Osteoblast (primary cell): Measurements from ENCODE around the gene AOAH. TPM values are rescaled to one million over a fixed set of nuclear protein-coding genes. Genes with fewer than 3 reads are reported as not detected.

Experiments used
- DNase-seq: peaks from one replicate; pipeline ENCODE4 v3.0.0; 2011; ENCODE audit warnings: low spot score, mixed read lengths; ENCODE audit not compliant: insufficient read length; ENCODE audit errors: missing footprints
- H2AFZ ChIP-seq: 2 replicates; pipeline ENCODE4 v1.6.0; 2011; ENCODE audit warnings: mild to moderate bottlenecking, low read length
- H3K27ac ChIP-seq: 2 replicates; pipeline ENCODE4 v1.5.1; 2011; ENCODE audit warnings: mild to moderate bottlenecking, low read depth, low read length, moderate library complexity
- H3K27me3 ChIP-seq: 2 replicates; pipeline ENCODE4 v1.6.0; 2012; ENCODE audit warnings: mild to moderate bottlenecking, control low read depth, inconsistent platforms, low read length, moderate library complexity; ENCODE audit not compliant: insufficient read depth
- H3K36me3 ChIP-seq: 2 replicates; pipeline ENCODE4 v1.5.1; 2011; ENCODE audit warnings: mild to moderate bottlenecking, low read length, control low read depth, moderate library complexity; ENCODE audit not compliant: insufficient read depth
- H3K4me1 ChIP-seq: 2 replicates; pipeline ENCODE4 v1.5.1; 2011; ENCODE audit warnings: mild to moderate bottlenecking, low read length, control low read depth, moderate library complexity; ENCODE audit not compliant: insufficient read depth
- H3K4me2 ChIP-seq: 2 replicates; pipeline ENCODE4 v1.6.0; 2011; ENCODE audit warnings: mild to moderate bottlenecking, low read length; ENCODE audit not compliant: insufficient read depth
- H3K4me3 ChIP-seq: fragments of 200-600 bp; sonication (generic); 3 replicates; pipeline ENCODE4 v1.5.1; 2012; ENCODE audit warnings: mild to moderate bottlenecking, low read length, inconsistent platforms; ENCODE audit not compliant: insufficient read depth
- H3K79me2 ChIP-seq: 2 replicates; pipeline ENCODE4 v1.6.0; 2012; ENCODE audit warnings: mild to moderate bottlenecking, low read length, control low read depth, inconsistent platforms; ENCODE audit not compliant: insufficient read depth
- H3K9me3 ChIP-seq: 2 replicates; pipeline ENCODE4 v1.5.1; 2011; ENCODE audit warnings: low read depth, low read length, control low read depth
- H4K20me1 ChIP-seq: 2 replicates; pipeline ENCODE4 v1.6.0; 2012; ENCODE audit warnings: mild to moderate bottlenecking, low read length, control low read depth; ENCODE audit not compliant: insufficient read depth
- total RNA-seq: library from RNA; depleted of rRNA; stranded (reverse); fragments of >200 nt; gene quantifications from 2 replicates; pipeline ENCODE4 v1.2.3, GENCODE V29; 2012
- TF ChIP-seq, protein P1 (sequence below): IDR thresholded peaks from 2 replicates; pipeline ENCODE4 v1.5.1; 2011; ENCODE audit warnings: mild to moderate bottlenecking, low read depth, low read length, moderate library complexity; ENCODE audit errors: extremely low read depth

The AOAH gene
- total RNA-seq, 1 donor = under 0.01 TPM

DNA sequence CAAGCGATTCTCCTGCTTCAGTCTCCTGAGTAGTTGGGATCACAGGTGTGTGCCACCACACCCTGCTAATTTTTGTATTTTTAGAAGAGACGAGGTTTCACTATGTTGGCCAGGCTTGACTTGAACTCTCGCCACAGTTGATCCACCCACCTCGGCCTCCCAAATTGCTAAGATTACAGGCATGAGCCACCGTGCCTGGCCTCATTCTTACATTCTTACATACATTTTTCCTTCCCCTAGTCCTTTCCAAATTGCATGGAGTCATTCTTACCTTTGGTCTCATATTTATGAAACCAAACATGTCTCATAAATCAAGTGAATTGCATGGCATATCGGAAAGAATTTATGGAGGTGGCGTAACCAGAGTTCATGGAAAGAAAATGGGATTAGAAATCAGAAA, 186.2 kb downstream of the AOAH start:
- Histone ChIP-seq H3K27me3 (no peaks in the 10 kb centered on the region), H4K20me1 (no peaks in the 10 kb centered on the region), H3K4me3 (no peak overlapping the region), H3K9me3 (no peaks in the 10 kb centered on the region), H2AFZ (no peak overlapping the region), H3K27ac (no peak overlapping the region), H3K4me2 (no peak overlapping the region), H3K79me2 (no peaks in the 10 kb centered on the region), H3K4me1 (no peaks in the 10 kb centered on the region), H3K36me3 (no peaks in the 10 kb centered on the region)
- DNase-seq = no peak
- TF ChIP-seq, protein P1, sequence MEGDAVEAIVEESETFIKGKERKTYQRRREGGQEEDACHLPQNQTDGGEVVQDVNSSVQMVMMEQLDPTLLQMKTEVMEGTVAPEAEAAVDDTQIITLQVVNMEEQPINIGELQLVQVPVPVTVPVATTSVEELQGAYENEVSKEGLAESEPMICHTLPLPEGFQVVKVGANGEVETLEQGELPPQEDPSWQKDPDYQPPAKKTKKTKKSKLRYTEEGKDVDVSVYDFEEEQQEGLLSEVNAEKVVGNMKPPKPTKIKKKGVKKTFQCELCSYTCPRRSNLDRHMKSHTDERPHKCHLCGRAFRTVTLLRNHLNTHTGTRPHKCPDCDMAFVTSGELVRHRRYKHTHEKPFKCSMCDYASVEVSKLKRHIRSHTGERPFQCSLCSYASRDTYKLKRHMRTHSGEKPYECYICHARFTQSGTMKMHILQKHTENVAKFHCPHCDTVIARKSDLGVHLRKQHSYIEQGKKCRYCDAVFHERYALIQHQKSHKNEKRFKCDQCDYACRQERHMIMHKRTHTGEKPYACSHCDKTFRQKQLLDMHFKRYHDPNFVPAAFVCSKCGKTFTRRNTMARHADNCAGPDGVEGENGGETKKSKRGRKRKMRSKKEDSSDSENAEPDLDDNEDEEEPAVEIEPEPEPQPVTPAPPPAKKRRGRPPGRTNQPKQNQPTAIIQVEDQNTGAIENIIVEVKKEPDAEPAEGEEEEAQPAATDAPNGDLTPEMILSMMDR = no peak

DNA sequence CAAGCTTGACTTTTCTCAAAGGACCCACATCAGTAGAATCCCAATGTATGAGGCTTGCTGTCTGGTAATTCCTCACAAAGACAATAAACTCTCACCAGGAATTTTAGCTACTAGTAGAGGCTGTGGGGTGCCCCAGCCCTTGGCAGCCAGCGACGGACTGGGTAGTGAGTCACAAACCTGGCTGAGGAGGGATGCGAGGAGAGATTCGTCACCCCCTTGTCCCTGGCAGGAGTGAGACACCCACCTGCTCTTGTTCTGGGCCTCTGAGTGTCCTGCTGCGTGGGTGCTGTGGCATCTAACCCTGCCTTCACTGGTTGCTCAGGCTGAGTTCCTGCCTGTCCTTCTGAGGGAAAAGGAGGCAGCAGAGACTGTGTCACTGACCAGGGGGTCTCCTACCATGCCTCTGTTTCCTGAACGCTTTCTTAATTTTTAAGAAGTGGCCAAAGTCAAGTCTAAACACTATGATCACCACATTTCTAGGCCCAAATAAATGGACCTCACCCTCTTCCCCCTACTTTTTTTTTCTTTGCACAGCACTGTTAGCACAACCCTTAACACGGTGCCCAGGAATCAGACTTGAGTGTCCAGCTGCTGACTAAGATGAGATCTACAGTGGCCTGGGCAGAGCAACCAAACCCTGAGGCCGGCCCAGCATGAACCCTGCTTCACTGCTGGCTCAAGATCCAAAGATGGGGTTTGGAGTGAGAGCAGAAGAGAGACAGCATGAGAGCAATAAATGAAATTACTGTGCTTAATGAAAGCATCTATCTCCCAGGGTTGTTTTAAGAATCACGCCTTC, 188.2 kb downstream of the AOAH start:
- no peak overlapping the region for H3K4me3 ChIP-seq

DNA sequence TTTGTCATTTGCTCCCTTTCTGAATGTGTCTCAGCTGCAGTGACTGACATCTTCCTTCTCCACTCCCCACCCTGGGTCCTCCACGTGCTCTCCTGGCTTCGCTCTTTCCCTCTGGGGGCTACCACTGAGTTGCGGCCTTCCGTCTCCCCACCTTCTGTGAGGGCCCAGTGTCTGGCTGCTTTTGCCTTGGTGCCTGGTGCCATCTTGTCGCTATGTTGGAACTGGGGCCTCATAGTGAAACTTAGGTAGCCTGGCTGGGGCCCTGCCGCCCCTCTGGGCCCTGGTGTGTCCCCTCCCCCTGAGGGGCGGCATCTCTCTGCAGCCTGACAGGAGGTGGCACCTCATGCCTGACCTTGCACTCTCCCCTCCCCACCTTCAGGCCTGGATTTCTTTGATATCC, 190.6 kb downstream of the AOAH start:
- Histone ChIP-seq H3K9me3 (no peaks in the 10 kb centered on the region), H3K27ac (no peak overlapping the region), H4K20me1 (no peaks in the 10 kb centered on the region), H2AFZ (no peak overlapping the region), H3K4me2 (no peak overlapping the region), H3K79me2 (no peaks in the 10 kb centered on the region), H3K4me1 (no peaks in the 10 kb centered on the region), H3K36me3 (no peaks in the 10 kb centered on the region), H3K4me3 (no peak overlapping the region), H3K27me3 (no peaks in the 10 kb centered on the region)
- TF ChIP-seq, protein P1 = no peak
- DNase-seq = no peak

More for the DNA sequence above, 188.2 kb downstream of the AOAH start:
- Histone ChIP-seq H3K4me1 (no peaks in the 10 kb centered on the region), H3K79me2 (no peaks in the 10 kb centered on the region), H4K20me1 (no peaks in the 10 kb centered on the region), H3K27ac (no peak overlapping the region), H2AFZ (no peak overlapping the region), H3K27me3 (no peaks in the 10 kb centered on the region), H3K4me2 (no peak overlapping the region), H3K9me3 (no peaks in the 10 kb centered on the region), H3K36me3 (no peaks in the 10 kb centered on the region)
- TF ChIP-seq, protein P1 = no peak
- DNase-seq = no peak

DNA sequence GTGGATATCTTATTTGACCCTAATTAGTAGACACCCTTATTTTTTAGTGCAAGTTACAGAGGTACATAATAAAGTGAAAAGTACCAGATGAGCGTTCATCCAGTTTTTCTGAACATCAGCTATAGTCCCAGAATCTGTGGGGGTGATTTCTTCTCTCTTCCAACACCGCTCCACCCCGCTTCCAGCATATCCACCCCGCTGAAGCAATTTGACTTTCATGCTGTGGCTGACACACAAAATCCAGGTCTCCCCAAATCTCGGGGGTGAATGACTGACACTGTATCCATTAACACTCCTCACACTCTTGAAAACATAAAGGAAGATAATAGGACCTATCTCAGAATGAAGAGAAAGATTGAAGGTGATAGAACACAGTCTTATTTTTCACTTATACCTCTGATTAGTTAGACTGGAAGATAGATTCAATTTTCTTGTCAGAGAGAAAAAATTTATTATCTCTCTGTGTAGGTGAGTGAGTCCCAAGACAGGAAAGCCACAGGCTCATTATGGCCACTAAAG, 191.3 kb downstream of the AOAH start:
- no peak overlapping the region for H3K27ac ChIP-seq
- no peaks in the 10 kb centered on the region for H3K36me3 ChIP-seq
- H3K9me3 ChIP-seq = no peaks in the 10 kb centered on the region
- H4K20me1 ChIP-seq = no peaks in the 10 kb centered on the region
- no peak overlapping the region for H2AFZ ChIP-seq
- no peak for DNase-seq
- H3K4me1 ChIP-seq = no peaks in the 10 kb centered on the region
- no peaks in the 10 kb centered on the region for H3K79me2 ChIP-seq
- no peak overlapping the region for H3K4me2 ChIP-seq
- TF ChIP-seq, protein P1 = no peak
- H3K4me3 ChIP-seq = no peak overlapping the region
- H3K27me3 ChIP-seq = no peaks in the 10 kb centered on the region
